Prostate gland (tissue), 2 donors: ENCODE measurements around the gene STMP1.

Experiments used
- POLR2A ChIP-seq: fragments of 450-650 bp; IDR thresholded peaks from one replicate; pipeline ENCODE4 v1.6.1; 2016; ENCODE audit warnings: antibody characterized with exemption, mild to moderate bottlenecking
- POLR2AphosphoS5 ChIP-seq: sonication (generic); formaldehyde crosslinking; IDR thresholded peaks from one replicate; pipeline ENCODE4 v1.6.1; 2017; ENCODE audit warnings: antibody characterized with exemption
- TF ChIP-seq, protein P1 (sequence below), 4 experiments: fragments of 200-600 bp in 2 of 4; fragments of 450-650 bp in 2 of 4; sonication (generic) in 2 of 4; IDR thresholded peaks; 1 replicate in 3 of 4; 2 replicates in 1 of 4; pipeline ENCODE4 v1.5.1; 2016 to 2019; ENCODE audit warnings: antibody characterized with exemption in 4 of 4, mild to moderate bottlenecking in 2 of 4, moderate library complexity in 2 of 4

DNA sequence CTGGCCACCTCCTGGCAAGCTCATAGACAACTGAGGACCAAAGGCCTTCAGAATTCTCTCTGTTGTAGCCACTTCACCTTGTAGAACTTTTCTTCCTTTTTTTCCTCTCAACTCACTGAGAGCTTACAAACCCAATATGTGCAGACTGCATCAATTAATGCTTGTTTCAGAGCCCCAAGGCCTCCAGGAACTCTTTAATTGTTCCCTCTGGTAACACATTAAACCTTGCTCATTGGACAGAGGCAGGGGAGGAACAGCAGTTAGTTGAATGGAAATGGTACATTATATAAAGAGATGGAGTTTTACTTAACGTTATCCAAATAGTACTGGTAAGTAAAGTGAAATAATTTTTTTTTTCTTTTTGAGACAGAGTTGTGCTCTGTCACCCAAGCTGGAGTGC, 25.2 kb downstream of the STMP1 start:
- TF ChIP-seq POLR2A (no peak), POLR2AphosphoS5 (no peak)
- TF ChIP-seq, protein P1, sequence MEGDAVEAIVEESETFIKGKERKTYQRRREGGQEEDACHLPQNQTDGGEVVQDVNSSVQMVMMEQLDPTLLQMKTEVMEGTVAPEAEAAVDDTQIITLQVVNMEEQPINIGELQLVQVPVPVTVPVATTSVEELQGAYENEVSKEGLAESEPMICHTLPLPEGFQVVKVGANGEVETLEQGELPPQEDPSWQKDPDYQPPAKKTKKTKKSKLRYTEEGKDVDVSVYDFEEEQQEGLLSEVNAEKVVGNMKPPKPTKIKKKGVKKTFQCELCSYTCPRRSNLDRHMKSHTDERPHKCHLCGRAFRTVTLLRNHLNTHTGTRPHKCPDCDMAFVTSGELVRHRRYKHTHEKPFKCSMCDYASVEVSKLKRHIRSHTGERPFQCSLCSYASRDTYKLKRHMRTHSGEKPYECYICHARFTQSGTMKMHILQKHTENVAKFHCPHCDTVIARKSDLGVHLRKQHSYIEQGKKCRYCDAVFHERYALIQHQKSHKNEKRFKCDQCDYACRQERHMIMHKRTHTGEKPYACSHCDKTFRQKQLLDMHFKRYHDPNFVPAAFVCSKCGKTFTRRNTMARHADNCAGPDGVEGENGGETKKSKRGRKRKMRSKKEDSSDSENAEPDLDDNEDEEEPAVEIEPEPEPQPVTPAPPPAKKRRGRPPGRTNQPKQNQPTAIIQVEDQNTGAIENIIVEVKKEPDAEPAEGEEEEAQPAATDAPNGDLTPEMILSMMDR (IDR thresholded peaks at IDR 0.05), result no peak
